ENCODE measurements around the gene NKD2. TPM values are rescaled to one million over a fixed set of nuclear protein-coding genes. Genes with fewer than 3 reads are reported as not detected.

Gene NKD2
- polyA plus RNA-seq, 1 of the 3 experiments (the other 2 are of a cell fraction), result not detected

- Histone ChIP-seq H3K9me3 (no peaks in the 10 kb centered on the region), H3K4me1 (ENCODE audit: control insufficient read depth in 1 of 2, insufficient read depth in 2 of 2, low read depth in 1 of 2, low read length in 1 of 2) (no peaks in the 10 kb centered on the region), H4K20me1 (ENCODE audit: insufficient read depth) (no peaks in the 10 kb centered on the region), H3K36me3 (replicated peaks in 1 of 2; ENCODE audit: control insufficient read depth in 1 of 2, insufficient read depth in 2 of 2, low read length in 1 of 2) (no peaks in the 10 kb centered on the region), H3K27ac (ENCODE audit: low read depth in 2 of 2, low read length in 1 of 2) (no peak overlapping the region), H3K4me3 (ENCODE audit: low read depth in 2 of 2, low read length in 1 of 2) (no peak overlapping the region), H3K79me2 (ENCODE audit: insufficient read depth) (no peaks in the 10 kb centered on the region), H2AFZ (ENCODE audit: low read depth) (no peak overlapping the region), H3K4me2 (no peak overlapping the region), H3K9ac (no peak overlapping the region), H3F3A (replicated peaks; ENCODE audit: insufficient read depth) (no peaks in the 10 kb centered on the region), H3K27me3 (ENCODE audit: insufficient read depth) (no peaks in the 10 kb centered on the region), H3K9me2 (no peaks in the 10 kb centered on the region)
- ChIA-PET CTCF (no interaction called here), POLR2A (no interaction called here)
- peak; percentile 14 for DNase-seq
- no peak for TF ChIP-seq NFIC (IDR thresholded peaks at IDR 0.05; ENCODE audit: borderline replicate concordance)
- TF ChIP-seq TAF1 (IDR thresholded peaks at IDR 0.05; ENCODE audit: borderline replicate concordance, low read depth, low read length), result no peak
- TF ChIP-seq PBX3 (IDR thresholded peaks at IDR 0.05), result no peak
- TF ChIP-seq YY1 (IDR thresholded peaks at IDR 0.05; ENCODE audit: low read depth), result no peak
- TF ChIP-seq MAX (IDR thresholded peaks at IDR 0.05; ENCODE audit: low read depth), result no peak
- no peak for TF ChIP-seq FOXJ3 (CRISPR knock-in tag; IDR thresholded peaks at IDR 0.05)
- no peak for TF ChIP-seq ZBTB33 (IDR thresholded peaks at IDR 0.05; ENCODE audit: borderline replicate concordance, low read depth)
- TF ChIP-seq RXRA (IDR thresholded peaks at IDR 0.05; ENCODE audit: borderline replicate concordance, low read depth), result no peak
- TF ChIP-seq RAD21 (IDR thresholded peaks at IDR 0.05; ENCODE audit: low read length), result no peak
- TF ChIP-seq IRF3 (IDR thresholded peaks at IDR 0.05; ENCODE audit: low read depth, low read length), result no peak
- no peak for TF ChIP-seq POLR2AphosphoS5 (IDR thresholded peaks at IDR 0.05; ENCODE audit: low read depth, low read length)
- no peak for TF ChIP-seq TCF12 (IDR thresholded peaks at IDR 0.05)
- no peak for TF ChIP-seq CTCF (IDR thresholded peaks at IDR 0.05)
- TF ChIP-seq EP300 (IDR thresholded peaks at IDR 0.05; ENCODE audit: borderline replicate concordance in 1 of 2, low read depth in 1 of 2, low read length in 1 of 2), result no peak
- no peak for TF ChIP-seq GATA2 (CRISPR knock-in tag; IDR thresholded peaks at IDR 0.05)
- no peak for TF ChIP-seq TEAD4 (IDR thresholded peaks at IDR 0.05; ENCODE audit: borderline replicate concordance, insufficient read depth)
- no peak for TF ChIP-seq MEF2A (IDR thresholded peaks at IDR 0.05; ENCODE audit: borderline replicate concordance, low read depth)
- no peak for TF ChIP-seq USF2 (IDR thresholded peaks at IDR 0.05; ENCODE audit: borderline replicate concordance, low read depth, low read length)
- TF ChIP-seq FOXM1 (IDR thresholded peaks at IDR 0.05; ENCODE audit: low read depth), result no peak
- WGBS (ENCODE audit: low lambda C conversion rate), result 74% methylated on average over 5 of the region's 16 CpGs
Measured at GRCh38 chr5:1037123-1037670, 28.6 kb downstream of the NKD2 start.
